ENCODE data around the gene GPC6.

GRCh38 chr13:93951951-93952350, 725.3 kb downstream of the GPC6 start:
- TF ChIP-seq CTCF (IDR thresholded peaks at IDR 0.05 in 2 of 3, conservative IDR thresholded peaks at IDR 0.05 in 1 of 3; ENCODE audit: borderline replicate concordance in 1 of 3, insufficient read depth in 1 of 3, low read depth in 2 of 3, low read length in 2 of 3) (no peak), ZNF274 (IDR thresholded peaks at IDR 0.05; ENCODE audit: low read depth, low read length) (no peak), EZH2phosphoT487 (IDR thresholded peaks at IDR 0.05; ENCODE audit: borderline replicate concordance) (no peak)
